SH-SY5Y (cell line): ENCODE data around the gene ZSCAN2.

Source experiments
- GATA2 ChIP-seq: IDR thresholded peaks from 2 replicates; pipeline ENCODE4 v1.6.1; 2011; ENCODE audit warnings: mild to moderate bottlenecking, low read depth, low read length
- GATA3 ChIP-seq: IDR thresholded peaks from 2 replicates; pipeline ENCODE4 v1.6.1; 2011; ENCODE audit warnings: low read depth, mild to moderate bottlenecking, low read length, moderate library complexity

DNA sequence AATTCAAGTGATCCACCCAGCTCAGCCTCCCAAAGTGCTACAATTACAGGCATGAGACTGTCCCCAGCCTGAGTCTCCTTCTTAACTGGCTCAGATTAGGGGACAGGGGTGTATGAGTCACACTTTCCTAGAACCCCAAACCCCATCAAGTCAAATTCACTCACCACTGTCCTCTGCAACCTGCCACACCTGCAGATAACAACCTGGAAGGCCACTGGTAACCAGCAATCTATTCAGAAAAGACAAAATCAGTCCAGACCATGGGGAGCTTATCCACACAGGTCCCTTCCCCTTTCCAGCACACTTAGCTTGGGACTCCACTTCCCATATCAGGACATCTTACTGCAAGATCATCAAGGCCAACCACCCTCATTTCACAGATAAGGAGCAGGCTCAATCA, 46.9 kb downstream of the ZSCAN2 start:
- TF ChIP-seq GATA3 (no peak), GATA2 (no peak)
